ENCODE measurements around the gene PFDN6. TPM values are rescaled to one million over a fixed set of nuclear protein-coding genes. Genes with fewer than 3 reads are reported as not detected.
A peak's percentile ranks its signal among the peaks of the same experiment; 100 is the strongest.

PFDN6 gene
- total and polyA plus RNA-seq, 2 of the 13 experiments (the other 11 are each of a cell fraction or from before 2014, with no cell fraction given), result 75.5 to 87.0 TPM

DNA sequence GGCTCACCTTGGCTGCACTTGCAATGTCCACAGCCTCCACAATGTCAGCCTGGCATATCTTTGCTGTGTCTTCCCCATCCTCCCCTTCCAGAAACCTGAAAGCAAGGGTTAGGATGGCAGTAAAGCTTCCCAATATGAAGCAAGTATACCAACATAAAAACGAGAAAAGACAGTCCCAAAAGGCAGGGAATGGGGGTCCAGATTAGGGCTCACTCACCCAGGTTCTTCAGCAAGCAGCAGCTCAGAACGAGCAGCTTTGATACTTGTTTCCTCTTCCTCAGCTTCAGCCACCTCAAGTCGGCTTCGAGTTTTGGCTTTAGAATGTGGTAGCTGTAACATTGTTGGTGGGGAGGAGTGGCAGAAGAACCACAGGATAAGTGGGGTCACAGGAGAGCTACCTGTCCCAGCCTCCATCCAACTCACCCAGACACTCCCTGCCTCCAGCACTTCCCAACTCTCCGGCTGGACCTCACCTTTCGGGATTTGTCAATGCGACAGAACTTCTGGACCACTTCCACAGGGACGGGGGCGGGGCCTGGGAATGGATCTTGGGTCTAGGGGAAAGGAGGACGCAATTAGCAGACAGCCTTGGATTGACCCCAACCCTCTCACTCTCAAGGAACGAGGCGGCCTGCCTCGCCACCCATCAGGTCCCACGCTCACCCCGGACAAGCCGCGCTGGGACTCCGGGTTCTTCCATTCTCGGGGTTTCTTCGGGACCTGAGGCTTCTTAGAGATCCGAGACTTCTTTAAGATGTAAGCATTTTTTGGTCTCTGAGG, 1.1 kb upstream of the PFDN6 start (continued):
- TF ChIP-seq ZNF766 (CRISPR knock-in tag; IDR thresholded peaks at IDR 0.05; ENCODE audit: borderline replicate concordance) (no peak), MAF1 (CRISPR knock-in tag; IDR thresholded peaks at IDR 0.05; ENCODE audit: borderline replicate concordance) (no peak), RBM22 (optimal IDR thresholded peaks at IDR 0.05; ENCODE audit: low read length) (no peak), ZFP36 (IDR thresholded peaks at IDR 0.05; ENCODE audit: borderline replicate concordance, low read depth, low read length, partially characterized antibody) (no peak), ZNF232 (CRISPR knock-in tag; IDR thresholded peaks at IDR 0.05; ENCODE audit: borderline replicate concordance) (0 out of 2 replicates have a peak, but pooled peaks have one; percentile 35), ZNF782 (CRISPR knock-in tag; IDR thresholded peaks at IDR 0.05; ENCODE audit: borderline replicate concordance) (no peak), ZBTB1 (CRISPR knock-in tag; IDR thresholded peaks at IDR 0.05; ENCODE audit: borderline replicate concordance) (no peak), MAZ (IDR thresholded peaks at IDR 0.05; ENCODE audit: borderline replicate concordance, low read depth, low read length) (no peak), MAZ (CRISPR knock-in tag; IDR thresholded peaks at IDR 0.05; ENCODE audit: low read depth) (peak; percentile 19; the same call in 1 of the 2 replicates), MEIS1 (CRISPR knock-in tag; IDR thresholded peaks at IDR 0.05; ENCODE audit: borderline replicate concordance) (no peak), ZNF484 (CRISPR knock-in tag; IDR thresholded peaks at IDR 0.05; ENCODE audit: borderline replicate concordance, low read depth) (no peak), ZNF337 (CRISPR knock-in tag; IDR thresholded peaks at IDR 0.05; ENCODE audit: borderline replicate concordance, low read depth) (no peak), ZNF496 (CRISPR knock-in tag; IDR thresholded peaks at IDR 0.05; ENCODE audit: insufficient replicate concordance) (no peak), ZNF251 (CRISPR knock-in tag; IDR thresholded peaks at IDR 0.05) (no peak), RFXANK (CRISPR knock-in tag; IDR thresholded peaks at IDR 0.05) (no peak), ZNF30 (CRISPR knock-in tag; IDR thresholded peaks at IDR 0.05) (no peak), MBD4 (IDR thresholded peaks at IDR 0.05; ENCODE audit: borderline replicate concordance, low read length) (no peak), ZNF607 (CRISPR knock-in tag; IDR thresholded peaks at IDR 0.05; ENCODE audit: borderline replicate concordance) (no peak), NKX3-1 (CRISPR knock-in tag; IDR thresholded peaks at IDR 0.05) (no peak), GATAD1 (CRISPR knock-in tag; IDR thresholded peaks at IDR 0.05) (no peak), ZBTB3 (CRISPR knock-in tag; IDR thresholded peaks at IDR 0.05; ENCODE audit: borderline replicate concordance, low read depth) (no peak), FOXM1 (CRISPR knock-in tag; IDR thresholded peaks at IDR 0.05) (no peak), ARID2 (CRISPR knock-in tag; IDR thresholded peaks at IDR 0.05; ENCODE audit: borderline replicate concordance) (no peak), RAD51 (IDR thresholded peaks at IDR 0.05; ENCODE audit: borderline replicate concordance) (no peak), IKZF1 (IDR thresholded peaks at IDR 0.05) (no peak), TBL1XR1 (IDR thresholded peaks at IDR 0.05; ENCODE audit: borderline replicate concordance, low read length, partially characterized antibody) (no peak), MAFK (conservative IDR thresholded peaks at IDR 0.05 in 1 of 2, IDR thresholded peaks at IDR 0.05 in 1 of 2; ENCODE audit: low read length in 2 of 2) (no peak), ZSCAN31 (CRISPR knock-in tag; IDR thresholded peaks at IDR 0.05; ENCODE audit: low read depth) (0 out of 2 replicates have a peak, but pooled peaks have one; percentile 18), SRSF1 (optimal IDR thresholded peaks at IDR 0.05; ENCODE audit: low read depth, low read length) (no peak), RELA (CRISPR knock-in tag; IDR thresholded peaks at IDR 0.05) (no peak), ZNF143 (CRISPR knock-in tag; IDR thresholded peaks at IDR 0.05) (no peak)
- TF ChIP-seq, protein P1, sequence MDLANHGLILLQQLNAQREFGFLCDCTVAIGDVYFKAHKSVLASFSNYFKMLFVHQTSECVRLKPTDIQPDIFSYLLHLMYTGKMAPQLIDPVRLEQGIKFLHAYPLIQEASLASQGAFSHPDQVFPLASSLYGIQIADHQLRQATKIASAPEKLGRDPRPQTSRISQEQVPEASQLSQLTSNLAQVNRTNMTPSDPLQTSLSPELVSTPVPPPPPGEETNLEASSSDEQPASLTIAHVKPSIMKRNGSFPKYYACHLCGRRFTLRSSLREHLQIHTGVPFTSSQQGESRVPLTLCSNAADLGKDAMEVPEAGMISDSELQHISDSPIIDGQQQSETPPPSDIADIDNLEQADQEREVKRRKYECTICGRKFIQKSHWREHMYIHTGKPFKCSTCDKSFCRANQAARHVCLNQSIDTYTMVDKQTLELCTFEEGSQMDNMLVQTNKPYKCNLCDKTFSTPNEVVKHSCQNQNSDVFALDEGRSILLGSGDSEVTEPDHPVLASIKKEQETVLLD (CRISPR knock-in tag; IDR thresholded peaks at IDR 0.05; ENCODE audit: low read depth), result no peak
